MM.1S (cell line): Measurements from ENCODE around the gene SIM2.

ENCODE experiments used
- DNase-seq: peaks from one replicate; pipeline ENCODE4 v3.0.0-alpha.2; 2015
- H2AFZ ChIP-seq: fragments of 300-600 bp; sonication (generic); 2 replicates; pipeline ENCODE4 v1.6.0; 2016; ENCODE audit warnings: antibody characterized with exemption, low read length
- H3F3A ChIP-seq: fragments of 300-600 bp; sonication (generic); 2 replicates; pipeline ENCODE4 v1.6.1; 2016; ENCODE audit warnings: mild to moderate bottlenecking, antibody characterized with exemption, low read length, moderate library complexity, mixed read lengths; ENCODE audit not compliant: insufficient read depth
- H3K27ac ChIP-seq: fragments of 300-600 bp; sonication (generic); 2 replicates; pipeline ENCODE4 v1.5.1; 2016; ENCODE audit warnings: mild to moderate bottlenecking, low read length
- H3K27me3 ChIP-seq: fragments of 300-600 bp; sonication (generic); replicated peaks from 2 replicates; pipeline ENCODE4 v1.6.0; 2016; ENCODE audit warnings: low read length; ENCODE audit not compliant: insufficient read depth
- H3K36me3 ChIP-seq: fragments of 300-600 bp; sonication (generic); replicated peaks from 2 replicates; pipeline ENCODE4 v1.6.1; 2016; ENCODE audit warnings: mild to moderate bottlenecking, low read length, mixed read lengths; ENCODE audit not compliant: insufficient read depth
- H3K4me1 ChIP-seq: fragments of 300-600 bp; sonication (generic); 2 replicates; pipeline ENCODE4 v1.6.1; 2016; ENCODE audit warnings: low read length, mixed read lengths
- H3K4me2 ChIP-seq: fragments of 300-600 bp; sonication (generic); 2 replicates; pipeline ENCODE4 v1.6.0; 2016; ENCODE audit warnings: low read depth, low read length
- H3K4me3 ChIP-seq: fragments of 300-600 bp; sonication (generic); 2 replicates; pipeline ENCODE4 v1.5.1; 2016; ENCODE audit warnings: low read length, mixed read lengths
- H3K79me2 ChIP-seq: fragments of 300-600 bp; sonication (generic); 2 replicates; pipeline ENCODE4 v1.6.1; 2016; ENCODE audit warnings: mixed run types, low read length, mixed read lengths
- H3K9ac ChIP-seq: fragments of 300-600 bp; sonication (generic); 2 replicates; pipeline ENCODE4 v1.6.1; 2016; ENCODE audit warnings: low read length, mixed read lengths
- H3K9me2 ChIP-seq: fragments of 300-600 bp; sonication (generic); replicated peaks from 2 replicates; pipeline ENCODE4 v1.6.1; 2016; ENCODE audit warnings: mild to moderate bottlenecking, low read length, mixed read lengths; ENCODE audit not compliant: insufficient read depth
- H3K9me3 ChIP-seq: fragments of 300-600 bp; sonication (generic); replicated peaks from 2 replicates; pipeline ENCODE4 v1.6.1; 2016; ENCODE audit warnings: mild to moderate bottlenecking, low read length, mixed read lengths; ENCODE audit not compliant: insufficient read depth
- H4K20me1 ChIP-seq: fragments of 300-600 bp; sonication (generic); 2 replicates; pipeline ENCODE4 v1.6.1; 2016; ENCODE audit warnings: mild to moderate bottlenecking, low read length, moderate library complexity, mixed read lengths; ENCODE audit not compliant: insufficient read depth
- EZH2 ChIP-seq: fragments of 300-600 bp; sonication (generic); optimal IDR thresholded peaks from 2 replicates; pipeline ENCODE3; 2017; ENCODE audit warnings: low read depth, mild to moderate bottlenecking, antibody characterized with exemption, low read length, mixed read lengths
- EZH2phosphoT487 ChIP-seq: fragments of 300-600 bp; sonication (generic); IDR thresholded peaks from 2 replicates; pipeline ENCODE4 v1.6.1; 2018; ENCODE audit warnings: antibody characterized with exemption, low read length
- TF ChIP-seq, protein P1 (sequence below): fragments of 300-600 bp; sonication (generic); IDR thresholded peaks from 2 replicates; pipeline ENCODE4 v1.5.1; 2016; ENCODE audit warnings: antibody characterized with exemption, low read length, mixed read lengths

The SIM2 gene

DNA sequence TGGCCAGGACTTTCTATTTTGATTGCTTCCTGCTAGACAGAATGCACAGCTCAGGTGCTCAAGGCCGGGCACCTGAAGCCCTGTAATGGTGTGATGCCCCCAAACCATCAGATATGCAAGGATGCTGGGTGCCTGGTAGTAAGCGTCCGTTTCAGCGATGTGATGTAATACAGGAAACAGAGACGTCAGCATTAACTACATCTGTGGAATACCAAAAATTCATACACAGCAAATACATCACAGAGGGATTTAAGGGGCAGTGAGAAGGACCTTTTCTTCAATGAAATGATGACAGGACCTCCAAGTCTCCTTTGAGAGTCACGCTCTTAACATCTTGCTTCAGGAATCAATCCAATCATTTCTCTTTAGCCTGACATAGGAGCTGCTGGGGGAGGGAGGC, 64.4 kb downstream of the SIM2 start:
- TF ChIP-seq, protein P1, sequence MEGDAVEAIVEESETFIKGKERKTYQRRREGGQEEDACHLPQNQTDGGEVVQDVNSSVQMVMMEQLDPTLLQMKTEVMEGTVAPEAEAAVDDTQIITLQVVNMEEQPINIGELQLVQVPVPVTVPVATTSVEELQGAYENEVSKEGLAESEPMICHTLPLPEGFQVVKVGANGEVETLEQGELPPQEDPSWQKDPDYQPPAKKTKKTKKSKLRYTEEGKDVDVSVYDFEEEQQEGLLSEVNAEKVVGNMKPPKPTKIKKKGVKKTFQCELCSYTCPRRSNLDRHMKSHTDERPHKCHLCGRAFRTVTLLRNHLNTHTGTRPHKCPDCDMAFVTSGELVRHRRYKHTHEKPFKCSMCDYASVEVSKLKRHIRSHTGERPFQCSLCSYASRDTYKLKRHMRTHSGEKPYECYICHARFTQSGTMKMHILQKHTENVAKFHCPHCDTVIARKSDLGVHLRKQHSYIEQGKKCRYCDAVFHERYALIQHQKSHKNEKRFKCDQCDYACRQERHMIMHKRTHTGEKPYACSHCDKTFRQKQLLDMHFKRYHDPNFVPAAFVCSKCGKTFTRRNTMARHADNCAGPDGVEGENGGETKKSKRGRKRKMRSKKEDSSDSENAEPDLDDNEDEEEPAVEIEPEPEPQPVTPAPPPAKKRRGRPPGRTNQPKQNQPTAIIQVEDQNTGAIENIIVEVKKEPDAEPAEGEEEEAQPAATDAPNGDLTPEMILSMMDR: no peak
- TF ChIP-seq EZH2: no peak
- no peak for TF ChIP-seq EZH2phosphoT487
- H3K79me2 ChIP-seq: no peaks in the 10 kb centered on the region
- H3K9ac ChIP-seq: no peak overlapping the region
- no peak overlapping the region for H3K4me2 ChIP-seq
- H3K4me1 ChIP-seq: no peaks in the 10 kb centered on the region
- no peaks in the 10 kb centered on the region for H3K9me2 ChIP-seq
- no peak overlapping the region for H2AFZ ChIP-seq
- H3F3A ChIP-seq: no peaks in the 10 kb centered on the region
- no peak overlapping the region for H3K4me3 ChIP-seq
- no peaks in the 10 kb centered on the region for H3K36me3 ChIP-seq
- H3K27ac ChIP-seq: no peak overlapping the region
- no peak for DNase-seq
- no peaks in the 10 kb centered on the region for H3K27me3 ChIP-seq
- H3K9me3 ChIP-seq: no peaks in the 10 kb centered on the region
- H4K20me1 ChIP-seq: no peaks in the 10 kb centered on the region

GRCh38 chr21:36765229-36765628, 66.3 kb downstream of the SIM2 start:
- Histone ChIP-seq H3K9me2 (no peaks in the 10 kb centered on the region), H2AFZ (no peak overlapping the region), H3K4me1 (no peaks in the 10 kb centered on the region), H3K27ac (no peak overlapping the region), H3K79me2 (no peaks in the 10 kb centered on the region), H3K4me2 (no peak overlapping the region), H4K20me1 (no peaks in the 10 kb centered on the region), H3K9ac (no peak overlapping the region), H3K36me3 (no peaks in the 10 kb centered on the region), H3K27me3 (no peaks in the 10 kb centered on the region), H3K9me3 (no peaks in the 10 kb centered on the region), H3F3A (no peaks in the 10 kb centered on the region), H3K4me3 (no peak overlapping the region)
- TF ChIP-seq EZH2: no peak
- no peak for TF ChIP-seq EZH2phosphoT487
- TF ChIP-seq, protein P1: no peak
- DNase-seq: no peak

GRCh38 chr21:36766511-36766910, 67.6 kb downstream of the SIM2 start:
- no peak for DNase-seq
- Histone ChIP-seq H4K20me1 (no peaks in the 10 kb centered on the region), H3K9me2 (no peaks in the 10 kb centered on the region), H3K27me3 (no peaks in the 10 kb centered on the region), H3K79me2 (no peaks in the 10 kb centered on the region), H3K4me3 (no peak overlapping the region), H2AFZ (no peak overlapping the region), H3K27ac (no peak overlapping the region), H3F3A (no peaks in the 10 kb centered on the region), H3K9ac (no peak overlapping the region), H3K4me2 (no peak overlapping the region), H3K4me1 (no peaks in the 10 kb centered on the region), H3K36me3 (no peaks in the 10 kb centered on the region), H3K9me3 (no peaks in the 10 kb centered on the region)
- TF ChIP-seq EZH2phosphoT487: no peak
- TF ChIP-seq EZH2: no peak
- TF ChIP-seq, protein P1: no peak
